Adipocyte (in vitro differentiated cells): Measurements from ENCODE around the gene SYT13.
A peak's percentile ranks its signal among the peaks of the same experiment; 100 is the strongest.

Experiments used
- DNase-seq: peaks from one replicate; pipeline ENCODE4 v3.0.0-alpha.2; 2015; ENCODE audit warnings: low read depth
- H3K27me3 ChIP-seq: replicated peaks from 2 replicates; pipeline ENCODE4 v1.7.0; 2013; ENCODE audit warnings: mild to moderate bottlenecking, low read length, moderate library complexity; ENCODE audit not compliant: control insufficient read depth, insufficient read depth
- H3K36me3 ChIP-seq: 2 replicates; pipeline ENCODE4 v1.7.0; 2013; ENCODE audit warnings: low read length, mild to moderate bottlenecking, moderate library complexity; ENCODE audit not compliant: control insufficient read depth, insufficient read depth, severe bottlenecking
- H3K4me1 ChIP-seq: 2 replicates; pipeline ENCODE4 v1.7.0; 2013; ENCODE audit warnings: mild to moderate bottlenecking, low read length, moderate library complexity; ENCODE audit not compliant: control insufficient read depth, insufficient read depth
- H3K4me3 ChIP-seq: 2 replicates; pipeline ENCODE4 v1.7.0; 2013; ENCODE audit warnings: mild to moderate bottlenecking, low read length, moderate library complexity
- H3K9ac ChIP-seq: 2 replicates; pipeline ENCODE4 v1.7.0; 2013; ENCODE audit warnings: mild to moderate bottlenecking, low read length, moderate library complexity
- H3K9me3 ChIP-seq: 2 replicates; pipeline ENCODE4 v1.7.0; 2013; ENCODE audit warnings: mild to moderate bottlenecking, low read length, moderate library complexity; ENCODE audit not compliant: control insufficient read depth

The SYT13 gene

GRCh38 chr11:45225961-45226871 lies 59.9 kb downstream of the SYT13 start:
- Histone ChIP-seq H3K9ac (no peak overlapping the region), H3K4me1 (no peaks in the 10 kb centered on the region), H3K36me3 (peaks cover 13% of the 10 kb centered on the region), H3K27me3 (no peaks in the 10 kb centered on the region), H3K9me3 (no peaks in the 10 kb centered on the region), H3K4me3 (no peak overlapping the region)
- DNase-seq, result no peak

GRCh38 chr11:45225277-45225676 lies 60.9 kb downstream of the SYT13 start:
- Histone ChIP-seq H3K4me1 (no peaks in the 10 kb centered on the region), H3K36me3 (peaks cover 13% of the 10 kb centered on the region), H3K9me3 (no peaks in the 10 kb centered on the region), H3K27me3 (no peaks in the 10 kb centered on the region), H3K4me3 (no peak overlapping the region), H3K9ac (no peak overlapping the region)
- DNase-seq, result no peak

GRCh38 chr11:45224766-45225165 lies 61.4 kb downstream of the SYT13 start:
- H3K27me3 ChIP-seq, result no peaks in the 10 kb centered on the region
- H3K4me3 ChIP-seq, result no peak overlapping the region
- no peaks in the 10 kb centered on the region for H3K9me3 ChIP-seq
- H3K9ac ChIP-seq, result no peak overlapping the region
- H3K36me3 ChIP-seq, result peaks cover 13% of the 10 kb centered on the region
- H3K4me1 ChIP-seq, result no peaks in the 10 kb centered on the region
- no peak for DNase-seq

- Histone ChIP-seq H3K4me1 (no peaks in the 10 kb centered on the region), H3K9ac (no peak overlapping the region), H3K27me3 (no peaks in the 10 kb centered on the region), H3K36me3 (peaks cover 13% of the 10 kb centered on the region), H3K4me3 (no peak overlapping the region), H3K9me3 (no peaks in the 10 kb centered on the region)
- DNase-seq, result no peak
Observed at GRCh38 chr11:45223496-45223895, 62.6 kb downstream of the SYT13 start.

GRCh38 chr11:45219411-45219810 lies 66.7 kb downstream of the SYT13 start:
- Histone ChIP-seq H3K4me1 (no peaks in the 10 kb centered on the region), H3K9me3 (no peaks in the 10 kb centered on the region), H3K4me3 (no peak overlapping the region), H3K36me3 (no peaks in the 10 kb centered on the region), H3K9ac (no peak overlapping the region), H3K27me3 (no peaks in the 10 kb centered on the region)
- no peak for DNase-seq

- Histone ChIP-seq H3K27me3 (no peaks in the 10 kb centered on the region), H3K36me3 (no peaks in the 10 kb centered on the region), H3K9ac (no peak overlapping the region), H3K4me3 (no peak overlapping the region), H3K9me3 (no peaks in the 10 kb centered on the region), H3K4me1 (no peaks in the 10 kb centered on the region)
- DNase-seq, result no peak
Observed at GRCh38 chr11:45218705-45219104, 67.4 kb downstream of the SYT13 start.

- H3K9ac ChIP-seq, result no peak overlapping the region
Observed at GRCh38 chr11:45217991-45218390, 68.2 kb downstream of the SYT13 start.

GRCh38 chr11:45216901-45217300 lies 69.2 kb downstream of the SYT13 start:
- Histone ChIP-seq H3K27me3 (no peaks in the 10 kb centered on the region), H3K4me3 (no peak overlapping the region), H3K4me1 (no peaks in the 10 kb centered on the region), H3K9ac (no peak overlapping the region), H3K9me3 (no peaks in the 10 kb centered on the region), H3K36me3 (no peaks in the 10 kb centered on the region)
- no peak for DNase-seq

More at GRCh38 chr11:45217991-45218390, 68.2 kb downstream of the SYT13 start:
- Histone ChIP-seq H3K4me3 (no peak overlapping the region), H3K27me3 (no peaks in the 10 kb centered on the region), H3K9me3 (no peaks in the 10 kb centered on the region), H3K4me1 (no peaks in the 10 kb centered on the region), H3K36me3 (no peaks in the 10 kb centered on the region)
- DNase-seq, result peak; percentile 14

- DNase-seq, result no peak
- Histone ChIP-seq H3K27me3 (no peaks in the 10 kb centered on the region), H3K9me3 (no peaks in the 10 kb centered on the region), H3K9ac (no peak overlapping the region), H3K36me3 (no peaks in the 10 kb centered on the region), H3K4me3 (no peak overlapping the region), H3K4me1 (no peaks in the 10 kb centered on the region)
Observed at GRCh38 chr11:45216031-45216430, 70.1 kb downstream of the SYT13 start.

- H3K9ac ChIP-seq, result no peak overlapping the region
- DNase-seq, result no peak
- H3K36me3 ChIP-seq, result no peaks in the 10 kb centered on the region
- no peak overlapping the region for H3K4me3 ChIP-seq
- H3K9me3 ChIP-seq, result no peaks in the 10 kb centered on the region
- no peaks in the 10 kb centered on the region for H3K27me3 ChIP-seq
- peaks cover 6% of the 10 kb centered on the region for H3K4me1 ChIP-seq
Observed at GRCh38 chr11:45215098-45215865, 70.9 kb downstream of the SYT13 start.

GRCh38 chr11:45213717-45214116 lies 72.4 kb downstream of the SYT13 start:
- peaks cover 17% of the 10 kb centered on the region for H3K4me1 ChIP-seq
- H3K9me3 ChIP-seq, result no peaks in the 10 kb centered on the region
- no peaks in the 10 kb centered on the region for H3K36me3 ChIP-seq
- H3K27me3 ChIP-seq, result no peaks in the 10 kb centered on the region
- no peak overlapping the region for H3K9ac ChIP-seq
- no peak overlapping the region for H3K4me3 ChIP-seq
- DNase-seq, result no peak
